Omental fat pad (tissue), 4 donors: ENCODE results near the gene LRRC75B. TPM values are rescaled to one million over a fixed set of nuclear protein-coding genes. Genes with fewer than 3 reads are reported as not detected.
A peak's percentile ranks its signal among the peaks of the same experiment; 100 is the strongest.
"Not testable (repeated sequence)": the region's sequence is repeated elsewhere in the genome, so short reads cannot be mapped to it uniquely, and the experiment has no call there.

Source experiments
- ATAC-seq: fragments of 150-250 bp; one replicate; pipeline ENCODE4 v1.9.1; 2016; ENCODE audit warnings: mild to moderate bottlenecking, moderate library complexity; ENCODE audit not compliant: low FRiP score
- DNase-seq: peaks from one replicate; pipeline ENCODE4 v3.0.0-alpha.2; 2019; ENCODE audit warnings: low spot score
- CTCF ChIP-seq, 3 donors: fragments of 450-650 bp; IDR thresholded peaks; one replicate each; pipeline ENCODE4 v1.5.1; 2016 to 2017; ENCODE audit warnings: antibody characterized with exemption in 3 of 3, mild to moderate bottlenecking in 3 of 3, moderate library complexity in 2 of 3
- total RNA-seq, 4 donors: library from RNA; depleted of rRNA; stranded (reverse); fragments of >200 nt; gene quantifications; one replicate each; pipeline ENCODE4 v1.1.0, GENCODE V29; 2016

The LRRC75B gene
- total RNA-seq, 4 donors from 2014 or later = 4.1 to 7.0 (median 5.7) TPM

DNA sequence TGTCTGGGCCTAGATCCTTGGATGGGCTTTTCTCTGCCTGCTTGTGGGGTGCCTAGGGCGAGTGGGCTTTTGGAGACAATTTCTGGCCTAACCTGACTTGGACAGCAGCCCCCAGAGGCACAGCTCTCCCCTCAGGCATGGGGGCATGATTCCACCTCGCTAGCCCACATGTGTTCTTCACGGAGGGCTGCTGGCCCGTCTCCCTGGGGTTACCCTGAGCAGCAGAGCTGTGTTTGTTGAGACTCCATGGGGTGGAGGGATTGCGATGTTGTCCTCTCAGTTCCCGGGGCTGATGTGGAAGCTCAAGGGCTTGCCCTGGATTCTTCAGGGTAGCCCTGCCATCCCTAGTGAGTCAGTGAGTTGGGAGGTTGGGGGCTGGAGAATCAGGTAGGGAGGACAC is 2.4 kb upstream of the LRRC75B start:
- no peak for TF ChIP-seq CTCF (IDR thresholded peaks at IDR 0.05)
- no peak for DNase-seq
- ATAC-seq = no peak

DNA sequence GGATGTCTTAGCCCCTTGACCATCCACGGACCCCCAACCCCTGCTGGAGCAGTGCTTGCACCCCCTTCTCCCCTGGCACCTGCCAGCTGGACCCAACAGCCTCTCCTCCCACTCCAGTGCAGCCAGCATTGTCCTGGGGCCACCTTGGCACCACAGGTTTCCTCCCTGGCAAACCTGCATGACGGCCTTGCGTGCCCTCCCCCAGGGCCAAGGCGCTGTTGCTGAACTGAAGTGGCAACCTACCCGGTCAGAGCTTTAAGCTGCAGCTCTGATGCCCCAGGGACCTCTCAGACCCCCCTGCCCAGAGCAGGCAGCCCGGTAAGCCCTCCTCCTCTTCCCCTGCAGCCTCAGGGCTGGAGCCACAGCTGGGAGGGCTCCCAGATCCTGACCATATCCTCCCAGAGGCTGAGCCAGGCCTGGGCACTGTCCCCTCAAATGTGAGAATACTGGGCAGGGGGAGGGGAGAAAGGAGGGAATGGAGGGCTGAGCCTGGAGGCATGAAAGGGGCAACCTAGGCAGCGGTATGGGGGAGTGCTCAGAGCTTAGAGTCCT is 1.8 kb upstream of the LRRC75B start:
- ATAC-seq = no peak
- DNase-seq = no peak
- no peak for TF ChIP-seq CTCF (IDR thresholded peaks at IDR 0.05)

DNA sequence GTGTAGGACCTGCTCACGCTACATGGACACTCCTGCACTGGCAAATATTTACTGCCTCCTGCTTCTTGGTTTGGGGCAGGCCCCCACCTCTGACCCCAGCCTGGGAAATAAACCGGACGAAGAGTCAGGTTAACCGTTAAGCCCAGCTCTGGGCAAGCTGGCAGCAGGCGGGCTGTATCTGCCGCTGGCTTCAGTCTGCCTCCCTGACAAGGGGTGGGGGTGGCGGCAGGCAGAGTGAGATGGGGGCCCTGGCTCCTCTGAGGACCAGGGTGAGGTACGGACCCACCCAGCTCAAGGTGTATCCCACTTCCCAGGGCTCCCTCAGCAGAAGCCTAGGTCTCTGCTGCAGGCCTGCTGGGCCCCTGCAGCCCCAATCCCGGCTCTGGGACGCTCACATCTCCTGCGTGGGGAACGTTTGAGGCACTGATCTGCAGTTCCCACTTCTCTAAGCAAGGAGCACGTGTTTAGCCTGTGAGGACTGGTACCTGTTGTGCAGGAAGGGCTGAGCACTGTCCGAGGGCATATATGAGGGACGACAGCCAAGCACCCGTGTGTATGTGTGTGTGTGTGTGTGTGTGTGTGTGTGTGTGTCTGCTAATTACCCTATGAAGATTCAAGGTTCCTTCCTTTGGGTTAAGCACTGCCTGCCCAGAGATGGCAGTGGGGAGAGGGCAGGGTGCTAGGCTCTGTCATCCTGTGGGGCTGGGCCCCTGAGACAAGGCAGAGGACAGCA is 1.1 kb upstream of the LRRC75B start:
- DNase-seq (no peak), ATAC-seq (no peak)
- no peak for TF ChIP-seq CTCF (IDR thresholded peaks at IDR 0.05)

GRCh38 chr22:24593559-24593835 is 624 bp upstream of the LRRC75B start:
- not testable (repeated sequence) for ATAC-seq, DNase-seq

DNA sequence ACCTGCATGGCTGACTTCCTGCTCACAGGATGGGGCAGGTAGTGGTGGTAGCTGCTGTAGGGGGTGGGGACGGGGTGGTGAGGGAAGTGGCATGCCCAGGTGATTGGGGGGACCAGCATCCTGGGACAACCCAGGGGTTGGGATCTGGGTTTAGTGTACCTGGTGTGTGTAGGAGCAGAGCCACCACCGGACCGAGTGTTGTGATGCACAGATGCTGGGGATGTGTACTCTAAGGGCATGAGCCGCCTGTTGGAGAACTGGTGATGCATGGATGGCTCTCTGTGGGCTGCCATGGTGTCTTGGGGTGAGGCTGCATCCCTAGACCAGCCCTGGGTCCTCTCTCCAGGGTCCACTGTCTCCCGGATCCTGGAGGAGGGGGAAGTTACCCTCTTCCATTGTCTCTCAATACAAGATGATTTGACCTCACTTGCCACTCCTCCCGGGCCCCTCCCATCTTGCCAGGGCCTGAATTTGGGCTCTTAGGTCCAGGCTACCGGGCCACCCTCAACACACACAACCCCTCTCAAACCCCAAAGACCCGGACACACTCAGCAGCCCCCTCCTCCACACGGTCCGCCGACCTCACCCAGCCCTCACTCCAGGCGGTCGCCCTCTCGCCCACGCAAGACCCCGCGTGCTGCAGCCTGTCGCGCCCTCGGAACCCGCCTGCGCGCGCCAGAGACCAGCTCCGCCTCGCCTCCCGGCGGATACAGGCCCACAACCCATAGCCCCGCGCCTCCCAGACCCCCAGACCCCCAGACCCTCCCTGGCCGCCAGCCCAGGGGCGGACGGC is 619 bp downstream of the LRRC75B start:
- TF ChIP-seq CTCF (IDR thresholded peaks at IDR 0.05) = no peak
- peak; percentile 30 for ATAC-seq
- no peak for DNase-seq

DNA sequence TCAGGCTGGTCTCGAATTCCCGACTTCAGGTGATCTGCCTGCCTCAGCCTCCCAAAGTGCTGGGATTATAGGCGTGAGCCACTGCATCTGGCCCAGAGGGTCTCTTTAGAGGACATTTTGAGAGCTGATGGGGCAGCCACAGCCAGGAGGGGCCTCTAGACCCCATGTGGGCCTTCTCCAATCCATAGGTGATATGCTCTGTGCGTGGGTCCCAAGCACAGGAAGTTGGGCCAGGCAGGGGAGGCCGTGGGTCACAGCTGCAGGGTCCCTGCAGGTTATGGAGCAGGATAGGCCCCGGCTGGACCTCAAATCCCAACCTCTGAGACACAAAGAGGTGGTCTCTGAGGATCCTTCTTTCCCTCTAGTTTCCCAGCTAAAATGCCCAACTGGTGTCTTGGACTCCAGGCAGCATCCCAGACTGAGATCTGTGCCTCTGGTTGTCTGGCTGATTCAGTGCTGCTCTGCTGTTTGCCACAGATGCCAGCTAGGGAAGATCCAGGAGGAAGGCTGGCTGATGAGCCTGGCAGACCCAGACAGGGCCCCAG is 1.5 kb downstream of the LRRC75B start:
- TF ChIP-seq CTCF (IDR thresholded peaks at IDR 0.05) = no peak
- DNase-seq (no peak), ATAC-seq (no peak)

DNA sequence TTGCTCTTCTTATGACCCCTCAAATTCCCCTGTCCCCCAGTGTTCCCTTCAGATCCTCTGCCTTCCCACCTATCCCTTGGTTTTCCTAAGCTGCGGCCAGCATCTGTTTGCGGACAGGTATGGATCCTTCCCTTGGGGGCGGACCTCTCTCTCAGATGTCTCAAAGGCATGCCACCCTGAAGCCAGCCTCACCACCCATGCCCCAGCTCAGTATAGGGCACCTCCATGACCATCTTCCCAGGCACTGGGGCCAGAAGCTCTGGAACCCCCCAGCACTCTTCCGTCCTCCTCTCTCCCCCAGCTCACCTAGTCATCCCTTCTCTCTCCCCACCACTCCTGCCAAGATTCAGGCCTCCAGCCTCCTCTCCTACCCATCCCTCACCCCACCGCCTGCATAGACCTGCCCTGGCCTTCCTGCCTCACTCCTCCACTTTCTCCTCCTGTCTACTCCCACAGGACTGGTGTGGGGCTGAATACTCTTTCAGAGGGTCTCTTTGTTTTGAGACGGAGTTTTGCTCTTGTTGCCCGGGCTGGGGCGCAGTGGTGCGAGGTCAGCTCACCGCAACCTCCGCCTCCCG is 2.2 kb downstream of the LRRC75B start:
- DNase-seq (no peak), ATAC-seq (no peak)
- no peak for TF ChIP-seq CTCF (IDR thresholded peaks at IDR 0.05)
